Glomerular visceral epithelial cell (primary cell): ENCODE measurements around the gene FAM20C.
"Not testable (repeated sequence)": the region's sequence is repeated elsewhere in the genome, so short reads cannot be mapped to it uniquely, and the experiment has no call there.

Source experiments
- DNase-seq: peaks from one replicate; pipeline ENCODE4 v3.0.0-alpha.2; 2016; ENCODE audit errors: extremely low spot score

The FAM20C gene

DNA sequence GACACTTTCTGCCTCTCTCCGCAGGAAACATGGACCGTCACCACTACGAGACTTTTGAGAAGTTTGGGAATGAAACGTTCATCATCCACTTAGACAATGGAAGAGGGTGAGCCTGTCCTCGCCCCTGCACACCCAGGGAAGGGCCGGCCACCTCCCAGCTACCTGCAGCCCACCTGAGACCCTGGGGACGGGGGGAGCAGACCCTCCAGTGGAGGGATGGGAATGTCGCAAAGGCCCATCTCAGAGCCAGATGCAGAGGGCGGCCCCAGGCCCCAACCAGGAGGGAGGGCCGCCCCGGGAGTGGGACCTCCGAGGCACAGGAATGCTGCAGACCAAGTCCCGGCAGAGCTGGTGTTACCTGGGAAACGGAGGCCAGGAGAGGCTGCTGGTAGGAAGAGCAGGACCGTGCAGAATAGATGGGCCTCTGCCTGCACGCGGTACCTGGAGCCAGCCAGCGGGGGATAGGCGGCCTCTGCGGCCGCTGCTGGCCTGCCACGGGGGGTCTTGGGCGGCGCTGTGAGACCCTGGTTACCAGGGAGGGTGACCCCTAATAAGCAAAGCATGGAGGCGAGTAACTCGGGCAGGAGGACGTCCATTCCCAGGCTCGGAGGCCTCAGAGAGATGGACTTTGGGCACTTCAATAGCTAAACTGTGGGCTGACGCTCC lies 64.7 kb downstream of the FAM20C start:
- DNase-seq = no peak

DNA sequence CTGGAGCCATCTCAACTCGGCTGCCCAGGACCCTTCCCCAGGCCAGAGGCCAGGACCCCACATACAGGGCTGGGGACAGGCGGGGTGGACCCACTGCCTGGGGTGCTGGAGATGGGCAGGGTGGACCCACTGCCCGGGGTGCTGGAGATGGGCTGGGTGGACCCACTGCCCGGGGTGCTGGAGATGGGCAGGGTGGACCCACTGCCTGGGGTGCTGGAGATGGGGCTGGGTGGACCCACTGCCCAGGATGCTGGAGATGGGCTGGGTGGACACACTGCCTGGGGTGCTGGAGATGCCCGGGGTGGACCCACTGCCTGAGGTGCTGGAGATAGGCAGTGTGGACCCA lies 65.2 kb downstream of the FAM20C start:
- DNase-seq = no peak

DNA sequence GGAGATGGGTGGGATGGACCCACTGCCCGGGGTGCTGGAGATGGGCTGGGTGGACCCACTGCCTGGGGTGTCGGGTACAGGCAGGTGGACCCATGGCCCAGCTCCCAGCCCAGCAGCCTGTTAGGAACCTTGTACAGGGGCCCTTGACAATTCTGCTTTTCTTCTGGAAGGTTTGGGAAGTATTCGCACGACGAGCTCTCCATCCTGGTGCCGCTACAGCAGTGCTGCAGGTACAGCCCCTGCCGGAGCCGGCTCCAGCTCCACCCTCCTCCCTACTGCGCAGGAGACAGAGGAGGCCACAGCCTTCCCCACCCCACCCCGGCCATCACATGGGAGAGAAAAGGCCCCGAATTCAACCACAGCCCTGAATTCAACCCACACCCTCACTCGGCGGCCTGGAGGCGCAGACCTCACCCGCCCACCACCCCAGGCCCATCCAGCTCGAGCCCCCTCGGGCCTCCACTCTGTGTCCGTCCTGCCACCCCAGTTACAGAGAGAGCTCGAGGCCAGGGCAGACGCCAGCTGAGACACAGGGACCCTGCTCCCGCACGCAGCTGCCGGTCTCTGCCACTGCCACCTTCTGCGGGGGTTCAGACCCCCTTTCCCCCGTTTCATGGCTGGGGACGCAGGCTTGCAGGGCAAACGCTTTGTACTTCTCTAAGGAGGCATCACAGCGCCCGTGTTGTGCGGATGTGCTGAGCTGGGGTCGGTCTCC lies 66.3 kb downstream of the FAM20C start:
- no peak for DNase-seq

DNA sequence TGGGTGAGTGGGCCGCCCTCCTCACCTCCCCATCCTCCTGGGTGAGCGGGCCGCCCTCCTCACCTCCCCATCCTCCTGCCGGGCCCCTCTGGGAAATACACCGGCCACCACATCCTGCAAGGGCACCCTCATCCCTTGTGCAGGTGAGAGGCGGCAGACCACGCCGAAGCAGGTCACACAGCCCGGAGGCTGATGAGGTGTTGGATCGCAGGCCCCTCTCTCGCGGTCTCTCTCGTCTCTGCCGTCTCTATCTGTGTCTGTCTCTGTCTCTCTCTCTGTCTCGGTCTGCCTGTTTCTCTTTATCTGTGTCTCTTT lies 66.8 kb downstream of the FAM20C start:
- no peak for DNase-seq

DNA sequence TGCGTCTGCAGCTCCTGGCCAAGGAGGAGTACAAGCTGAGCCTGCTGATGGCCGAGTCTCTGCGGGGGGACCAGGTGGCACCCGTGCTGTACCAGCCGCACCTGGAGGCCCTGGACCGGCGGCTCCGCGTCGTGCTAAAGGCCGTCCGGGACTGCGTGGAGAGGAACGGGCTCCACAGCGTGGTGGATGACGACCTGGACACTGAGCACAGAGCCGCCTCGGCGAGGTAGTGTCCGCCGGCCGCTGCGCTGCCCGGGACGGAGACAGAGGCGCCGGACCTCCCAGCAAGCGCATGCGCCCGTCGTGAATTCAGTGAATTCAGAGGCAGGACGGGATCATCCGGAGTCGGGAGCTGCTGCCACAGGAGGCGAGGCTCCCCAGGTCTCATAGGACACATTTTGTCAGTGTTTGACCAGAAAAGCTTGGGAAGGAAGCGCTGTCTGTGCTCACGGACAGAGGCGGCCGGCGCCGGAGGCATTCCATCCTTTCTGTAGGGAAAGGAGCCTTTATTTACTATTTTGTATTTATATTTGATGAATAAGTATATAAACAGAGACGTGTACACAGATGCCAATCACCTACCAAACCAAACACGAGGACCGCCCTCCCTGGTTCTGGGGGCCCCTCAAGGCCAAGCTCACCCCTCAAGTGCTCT lies 67.5 kb downstream of the FAM20C start:
- no peak for DNase-seq

DNA sequence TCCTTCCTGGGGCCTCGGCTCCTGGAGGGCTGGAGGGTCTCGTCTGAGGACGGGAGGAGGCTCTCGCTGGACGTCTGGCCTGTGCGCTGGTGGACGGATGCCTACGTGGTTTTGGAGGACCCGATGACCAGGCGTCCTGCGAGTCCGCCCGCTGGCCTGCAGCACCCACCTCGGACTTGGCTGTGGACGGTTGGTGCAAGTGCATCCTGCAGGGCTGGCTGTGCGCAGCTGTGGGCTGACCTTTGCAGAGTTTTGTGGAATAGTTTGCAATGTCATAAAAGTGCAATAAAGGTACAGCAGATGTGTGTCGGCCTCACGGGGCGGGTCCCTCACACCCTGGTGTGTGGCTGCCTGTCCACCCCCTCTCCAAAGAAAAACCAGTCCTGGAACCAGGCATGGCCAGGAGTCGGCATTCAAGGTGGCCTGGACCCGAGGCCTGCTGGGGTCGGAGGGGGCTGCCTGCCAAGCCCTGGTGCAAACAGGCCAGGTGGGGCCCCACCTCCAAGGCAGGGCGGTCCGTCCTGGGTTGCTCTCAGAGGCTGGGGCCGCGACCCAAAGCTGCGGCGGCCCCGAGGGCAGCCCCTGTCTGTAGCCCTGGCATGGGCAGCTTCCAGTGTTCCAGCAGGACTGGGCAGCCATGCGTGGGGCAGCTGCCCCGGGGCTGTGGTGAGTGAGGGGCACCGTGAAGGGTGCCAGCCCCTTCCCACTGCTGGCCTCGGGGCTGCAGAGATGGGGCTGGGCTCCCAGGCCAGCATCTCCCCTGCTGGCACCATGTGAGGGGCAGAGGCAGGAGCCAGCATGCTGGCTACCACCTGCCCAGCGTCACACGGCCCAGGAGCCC lies 68.3 kb downstream of the FAM20C start:
- no peak for DNase-seq

DNA sequence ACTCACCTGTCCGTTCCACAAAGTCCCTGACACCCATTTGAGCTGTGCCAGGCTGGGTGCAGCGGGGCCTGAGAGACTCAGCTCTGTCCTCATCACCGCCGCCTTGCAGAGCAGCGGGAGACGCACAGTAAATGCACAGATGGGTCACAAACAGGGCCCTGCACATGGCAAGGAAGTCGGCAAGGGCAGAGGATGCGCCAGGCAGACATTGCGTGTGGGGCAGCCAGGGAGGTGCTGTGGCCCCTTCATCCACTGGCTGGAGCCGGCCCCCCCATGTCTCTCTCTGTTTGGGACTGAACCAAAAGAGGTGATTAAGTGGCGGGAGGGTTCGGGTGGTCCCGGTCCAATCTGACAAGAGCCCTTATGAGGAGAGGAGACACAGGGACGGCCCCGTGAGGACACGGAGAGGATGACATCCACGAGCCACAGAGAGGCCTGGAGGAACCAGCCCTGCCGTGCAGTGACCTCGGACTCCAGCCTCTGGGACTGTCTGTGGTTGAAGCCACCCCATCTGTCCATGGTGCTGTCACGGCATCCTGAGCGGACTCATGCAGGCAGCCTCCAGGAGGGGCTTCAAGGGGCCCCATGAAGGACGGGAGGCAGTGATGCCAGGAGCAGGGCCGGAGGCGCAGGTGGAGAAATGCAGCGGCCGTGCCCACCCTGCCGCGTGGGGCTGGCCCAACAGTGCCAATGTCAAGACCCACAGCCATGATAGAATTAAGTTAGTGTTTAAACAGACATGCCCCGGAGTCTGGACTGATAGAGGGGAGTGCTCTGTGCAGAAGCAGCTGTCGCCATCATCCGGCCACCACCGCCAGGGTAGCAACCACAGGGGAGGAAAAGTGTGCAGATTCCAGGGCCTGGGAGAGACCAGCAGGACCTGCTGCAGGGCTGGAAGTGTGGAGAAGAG lies 69.2 kb downstream of the FAM20C start:
- no peak for DNase-seq

DNA sequence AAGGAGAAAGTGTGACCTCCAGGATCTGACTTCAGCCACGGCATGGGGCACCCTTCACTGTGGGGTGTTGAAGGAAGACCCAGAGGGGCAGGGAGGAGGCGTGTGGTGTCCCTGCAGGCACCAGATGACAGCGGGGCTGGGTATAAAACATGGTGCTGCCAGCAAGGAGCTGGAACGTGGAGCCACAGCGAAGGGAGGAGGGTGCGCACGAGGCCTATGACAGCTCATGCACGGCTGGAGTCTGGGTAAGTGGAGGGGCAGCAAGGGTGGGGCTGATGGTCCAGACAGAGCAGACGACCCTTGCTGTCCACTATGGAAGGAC lies 69.8 kb downstream of the FAM20C start:
- DNase-seq = no peak

DNA sequence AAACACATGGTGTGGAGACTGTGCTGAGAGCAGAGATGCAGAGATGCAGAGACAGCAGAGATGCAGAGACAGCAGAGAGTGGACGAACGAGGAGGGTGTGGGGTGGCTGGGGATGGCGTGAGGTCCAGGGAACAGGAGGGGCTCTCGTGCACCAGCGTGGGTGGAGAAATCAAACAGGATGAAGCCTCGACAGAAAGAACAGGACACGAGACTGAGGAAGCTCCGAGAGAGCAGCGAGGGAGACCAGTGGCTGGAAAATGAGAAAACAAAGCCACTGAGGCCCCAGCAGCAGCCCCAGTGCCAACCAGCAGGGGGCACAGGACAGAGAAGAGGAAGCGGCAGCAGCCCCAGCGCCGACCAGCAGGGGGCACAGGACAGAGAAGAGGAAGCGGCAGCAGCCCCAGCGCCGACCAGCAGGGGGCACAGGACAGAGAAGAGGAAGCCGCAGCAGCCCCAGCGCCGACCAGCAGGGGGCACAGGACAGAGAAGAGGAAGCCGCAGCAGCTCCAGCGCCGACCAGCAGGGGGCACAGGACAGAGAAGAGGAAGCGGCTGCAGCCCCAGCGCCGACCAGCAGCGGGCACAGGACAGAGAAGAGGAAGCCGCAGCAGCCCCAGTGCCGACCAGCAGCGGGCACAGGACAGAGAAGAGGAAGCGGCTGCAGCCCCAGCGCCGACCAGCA lies 70.4 kb downstream of the FAM20C start:
- DNase-seq = not testable (repeated sequence)

DNA sequence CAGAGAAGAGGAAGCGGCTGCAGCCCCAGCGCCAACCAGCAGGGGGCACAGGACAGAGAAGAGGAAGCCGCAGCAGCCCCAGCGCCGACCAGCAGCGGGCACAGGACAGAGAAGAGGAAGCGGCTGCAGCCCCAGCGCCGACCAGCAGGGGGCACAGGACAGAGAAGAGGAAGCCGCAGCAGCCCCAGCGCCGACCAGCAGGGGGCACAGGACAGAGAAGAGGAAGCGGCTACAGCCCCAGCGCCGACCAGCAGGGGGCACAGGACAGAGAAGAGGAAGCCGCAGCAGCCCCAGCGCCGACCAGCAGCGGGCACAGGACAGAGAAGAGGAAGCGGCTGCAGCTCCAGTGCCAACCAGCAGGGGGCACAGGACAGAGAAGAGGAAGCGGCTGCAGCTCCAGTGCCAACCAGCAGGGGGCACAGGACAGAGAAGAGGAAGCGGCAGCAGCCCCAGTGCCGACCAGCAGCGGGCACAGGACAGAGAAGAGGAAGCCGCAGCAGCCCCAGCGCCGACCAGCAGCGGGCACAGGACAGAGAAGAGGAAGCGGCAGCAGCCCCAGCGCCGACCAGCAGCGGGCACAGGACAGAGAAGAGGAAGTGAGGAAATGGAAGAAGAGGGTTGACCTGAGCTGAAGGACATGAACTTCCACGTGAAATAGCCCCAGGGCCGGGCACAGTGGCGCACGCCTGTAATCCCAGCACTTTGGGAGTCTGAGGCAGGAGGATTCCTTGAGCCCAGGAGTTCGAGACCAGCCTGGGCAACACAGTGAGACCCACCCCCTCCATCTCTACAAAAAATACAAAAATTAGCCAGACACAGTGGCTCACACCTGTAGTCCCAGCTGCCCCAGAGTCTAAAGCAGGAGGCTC lies 71.3 kb downstream of the FAM20C start:
- DNase-seq = not testable (repeated sequence)

DNA sequence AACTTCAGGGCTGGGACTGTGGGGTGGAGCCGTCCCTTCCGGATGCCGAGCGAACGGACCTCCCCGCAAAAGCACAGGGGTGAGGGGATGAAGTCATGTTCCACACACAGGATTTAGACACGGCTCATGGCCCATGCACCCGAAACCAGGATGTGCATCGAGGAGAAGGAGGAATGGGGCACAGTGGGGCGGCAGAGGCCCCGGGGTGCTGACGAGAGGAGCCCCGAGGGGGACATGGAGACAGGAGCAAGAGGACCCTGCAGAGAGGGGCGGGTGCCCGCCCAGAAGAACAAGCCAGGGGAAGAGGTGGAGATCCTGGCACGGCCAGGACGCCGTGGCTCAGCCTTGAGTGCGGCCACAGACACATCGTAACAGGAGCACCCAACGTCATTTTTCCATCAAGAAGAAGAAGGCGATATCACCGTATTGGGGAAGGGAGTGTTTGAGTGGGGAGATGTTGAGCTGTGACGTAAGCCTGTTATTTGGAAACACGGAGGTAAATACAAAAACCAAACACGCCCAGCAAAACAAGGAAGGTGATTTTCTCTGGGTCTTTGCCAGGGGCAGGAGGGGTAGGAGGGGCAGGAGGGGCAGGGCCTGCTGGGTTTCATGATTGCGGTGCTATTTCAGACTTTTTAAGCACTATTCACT lies 72.3 kb downstream of the FAM20C start:
- DNase-seq = no peak

DNA sequence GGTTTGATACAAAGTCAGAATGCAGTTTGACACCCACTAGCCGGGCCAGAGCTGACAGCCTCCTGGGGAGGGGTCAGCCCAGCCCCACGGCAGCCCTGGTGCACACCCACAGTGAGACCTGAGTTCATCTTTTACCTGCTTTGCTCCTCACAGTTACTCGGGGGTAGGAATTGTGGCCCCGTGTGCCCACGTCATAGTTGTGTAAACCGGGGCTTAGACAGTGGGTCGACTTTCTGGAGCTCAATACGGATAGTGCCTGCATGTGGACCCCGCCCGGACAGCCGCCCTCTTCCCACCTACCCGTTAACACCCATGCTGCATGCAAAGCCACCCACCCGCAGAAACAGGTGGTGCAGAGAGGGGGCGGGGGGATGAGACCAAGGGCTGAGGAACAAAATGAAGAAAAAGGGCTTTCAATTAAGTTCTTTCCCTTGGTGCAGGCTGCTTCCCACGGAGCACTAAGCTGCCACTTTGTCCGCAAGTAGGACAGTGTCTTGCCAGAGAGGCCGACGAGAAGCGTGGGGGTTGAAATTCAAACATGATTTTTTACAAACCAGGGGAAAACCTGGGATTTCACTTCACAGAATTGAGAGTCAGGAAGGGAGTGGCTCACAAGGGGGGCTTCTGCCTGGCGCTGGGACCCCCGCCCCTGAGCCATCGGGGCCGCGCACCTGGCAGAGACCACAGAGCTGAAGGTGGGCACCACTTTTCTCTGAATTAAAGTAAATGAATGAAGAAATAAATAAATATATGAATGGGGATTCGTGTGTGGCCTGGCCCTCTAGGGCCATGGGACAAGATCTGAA lies 73.0 kb downstream of the FAM20C start:
- DNase-seq = no peak

DNA sequence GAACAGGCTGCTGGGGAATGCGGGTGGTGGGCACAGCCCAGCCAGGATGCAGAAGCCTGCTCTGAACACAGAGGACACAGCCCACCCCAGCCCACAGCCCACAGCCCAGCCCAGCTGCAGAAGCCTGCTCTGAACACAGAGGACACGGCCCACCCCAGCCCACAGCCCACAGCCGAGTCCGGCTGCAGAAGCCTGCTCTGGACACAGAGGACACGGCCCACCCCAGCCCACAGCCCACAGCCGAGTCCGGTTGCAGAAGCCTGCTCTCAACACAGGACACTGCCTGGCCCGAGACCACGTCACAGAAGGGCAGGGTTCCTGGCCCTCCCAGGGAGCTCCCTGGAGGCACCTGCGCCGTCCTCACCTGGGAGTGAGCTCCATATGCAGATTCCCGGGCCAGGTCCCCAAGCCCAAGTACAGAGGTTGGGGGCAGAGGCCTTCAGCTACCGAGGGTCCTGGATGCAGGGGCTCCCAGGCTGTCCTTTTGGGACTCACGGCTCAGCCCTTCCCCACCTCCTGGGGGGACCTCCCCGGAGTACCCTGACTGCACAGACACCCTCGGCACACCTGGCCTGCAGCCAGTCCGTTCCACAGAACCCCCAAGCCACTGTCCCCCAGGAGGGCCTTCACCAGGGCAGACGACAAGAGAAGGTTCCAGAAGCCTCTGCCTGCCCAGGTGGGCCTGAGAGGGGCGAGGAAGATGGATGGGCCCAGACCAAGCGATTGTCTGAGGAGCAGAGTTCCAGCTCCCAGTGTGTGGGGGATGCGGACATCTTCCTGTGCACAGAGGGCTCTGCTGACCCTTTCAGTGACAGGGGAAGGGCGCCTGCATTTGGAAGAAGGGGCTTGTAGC lies 73.9 kb downstream of the FAM20C start:
- DNase-seq = no peak

DNA sequence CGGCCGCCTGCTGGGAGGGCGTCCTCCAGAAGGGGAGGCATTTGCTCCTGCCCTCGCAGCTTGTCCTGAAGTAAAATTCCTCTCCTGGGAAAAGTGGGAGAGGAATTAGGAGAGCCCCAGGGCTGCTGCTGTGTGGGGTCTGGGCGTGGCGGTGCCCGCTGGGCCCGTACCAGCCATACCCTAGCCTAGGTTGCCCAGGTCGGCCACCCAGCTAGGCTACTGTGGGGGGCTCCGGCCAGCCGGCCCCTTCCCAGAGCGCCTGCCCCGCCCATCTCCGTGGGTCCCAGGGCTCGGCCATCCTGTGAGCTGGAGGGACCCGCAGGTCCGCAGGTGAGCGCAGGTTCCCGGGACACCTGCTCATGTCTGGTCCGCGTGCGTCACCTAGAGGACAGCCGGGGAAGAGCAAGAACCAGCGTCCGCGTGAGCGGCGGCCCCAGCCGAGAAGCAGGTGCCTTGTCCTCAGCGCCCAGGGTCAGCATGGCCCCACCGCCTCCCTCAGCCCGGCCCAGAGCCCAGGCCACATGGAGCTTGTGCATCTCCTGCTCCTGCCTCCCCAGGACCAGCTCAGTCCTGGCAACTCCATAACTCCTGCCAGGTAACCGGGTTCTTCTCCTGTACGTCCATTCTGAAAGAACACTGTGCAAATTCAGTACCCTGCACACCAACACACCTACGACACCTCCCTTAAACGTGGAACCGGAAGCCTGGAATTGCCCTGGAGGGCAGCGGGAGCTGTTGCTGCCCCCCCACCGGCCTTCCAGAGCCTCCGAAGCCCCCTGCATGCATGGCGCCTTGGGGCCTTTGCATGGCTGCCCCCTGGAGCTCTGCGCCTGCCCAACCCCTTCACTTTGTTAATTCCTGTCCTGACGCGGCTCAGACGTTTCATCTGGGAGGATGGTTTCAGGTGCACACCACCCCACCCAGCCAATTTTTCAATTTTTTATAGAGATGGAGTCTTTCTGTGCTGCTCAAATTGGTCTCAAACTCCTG lies 74.8 kb downstream of the FAM20C start:
- DNase-seq = no peak

DNA sequence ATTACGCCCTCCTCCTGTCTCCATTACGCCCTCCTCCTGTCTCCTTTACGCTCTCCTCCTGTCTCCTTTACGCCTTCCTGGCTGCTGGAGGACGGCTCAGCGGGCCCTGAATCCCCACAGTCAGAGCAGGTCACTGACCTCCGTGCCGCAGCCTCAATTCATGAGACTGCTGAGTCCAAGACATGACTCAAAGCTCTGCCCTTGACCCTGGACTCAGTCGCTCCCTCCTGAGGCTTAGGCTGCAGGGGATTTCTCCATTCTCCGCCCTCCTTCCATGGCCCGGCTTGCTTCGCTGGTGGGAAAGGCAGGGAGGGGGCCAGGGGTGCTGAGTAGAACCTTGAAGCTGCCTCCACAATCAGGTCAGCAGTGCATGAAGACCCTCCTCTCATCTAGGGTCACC lies 76.6 kb downstream of the FAM20C start:
- DNase-seq = no peak

DNA sequence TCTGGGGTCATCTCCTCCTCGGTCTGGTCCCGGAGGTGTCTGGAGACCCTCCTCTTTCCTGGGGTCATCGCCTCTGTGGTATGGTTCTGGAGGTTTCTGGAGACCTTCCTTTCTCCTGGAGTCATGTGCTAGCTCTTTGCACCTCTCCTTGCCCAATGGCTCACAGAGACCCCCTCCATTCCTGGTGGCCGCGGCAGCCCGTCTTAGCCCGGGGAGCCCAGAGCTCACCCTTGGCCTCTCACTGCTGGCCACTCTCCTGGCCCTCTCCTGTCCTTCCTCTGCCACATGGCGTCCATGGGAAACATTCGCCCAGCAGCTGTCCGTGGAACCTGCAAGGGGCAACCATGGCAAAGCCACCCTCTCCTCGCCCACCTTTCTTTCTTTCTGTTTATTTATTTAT lies 77.3 kb downstream of the FAM20C start:
- no peak for DNase-seq
